HG03378 (cell line): ENCODE results near the gene PGGHG.

Experiments
- ATAC-seq: cut with Tn5 transposase; IDR thresholded peaks from one replicate; pipeline ENCODE4 v1.9.1; 2021; ENCODE audit warnings: mild to moderate bottlenecking, moderate library complexity; ENCODE audit not compliant: unreplicated experiment

PGGHG gene

DNA sequence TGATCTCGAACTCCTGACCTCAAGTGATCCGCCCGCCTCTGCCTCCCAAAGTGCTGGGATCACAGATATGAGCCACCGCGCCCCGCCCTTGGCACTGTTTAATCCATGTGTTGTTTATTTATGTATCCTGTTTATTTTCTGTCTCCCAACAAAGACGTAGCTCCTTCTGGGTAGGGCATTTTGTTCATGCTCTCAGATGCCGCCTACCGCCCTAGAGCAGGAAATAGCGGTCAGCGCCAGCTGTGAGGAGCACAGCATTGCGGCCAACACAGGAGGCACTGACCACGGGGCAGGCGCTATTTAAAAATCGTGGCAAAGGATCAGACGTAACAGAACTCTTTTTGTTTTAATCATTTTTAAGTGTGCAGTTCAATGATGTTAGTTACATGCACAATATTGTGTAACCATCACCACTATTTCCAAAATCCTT, 20.2 kb upstream of the PGGHG start:
- ATAC-seq = peak; percentile 39

DNA sequence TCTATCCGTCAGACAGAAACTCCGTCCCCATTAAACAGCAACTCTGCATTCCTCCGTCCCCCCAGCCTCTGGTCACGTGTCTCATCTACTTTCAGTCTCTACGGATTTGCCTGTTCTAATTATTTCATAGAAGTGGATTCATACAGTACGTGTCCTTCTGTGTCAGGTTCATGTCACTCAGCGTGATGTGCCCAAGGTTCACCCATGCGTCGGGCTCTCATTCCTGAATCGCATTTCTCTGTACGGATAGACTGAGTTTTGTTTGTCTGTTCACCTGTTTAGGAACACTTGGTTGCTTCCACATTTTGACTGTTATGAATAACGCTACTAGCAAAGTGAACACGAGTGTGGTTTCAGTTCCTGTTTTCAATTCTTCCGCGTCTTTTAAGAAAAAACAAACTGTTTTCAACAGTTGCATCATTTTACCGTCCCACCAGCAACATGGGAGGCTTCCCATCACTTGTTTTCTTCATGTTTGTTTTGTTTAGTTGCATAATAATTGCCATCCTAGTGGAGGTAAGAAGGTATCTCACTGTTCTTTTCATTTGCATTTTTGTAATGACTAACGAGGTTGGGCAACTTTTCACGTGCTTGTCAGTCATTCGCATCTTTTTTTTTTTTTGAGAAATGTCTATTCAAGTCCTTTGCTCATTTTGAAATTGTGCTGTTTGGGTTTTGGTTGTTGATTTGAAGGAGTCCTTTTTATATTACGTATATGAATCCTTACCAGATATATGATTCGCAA, 19.6 kb upstream of the PGGHG start:
- ATAC-seq = peak; percentile 86

DNA sequence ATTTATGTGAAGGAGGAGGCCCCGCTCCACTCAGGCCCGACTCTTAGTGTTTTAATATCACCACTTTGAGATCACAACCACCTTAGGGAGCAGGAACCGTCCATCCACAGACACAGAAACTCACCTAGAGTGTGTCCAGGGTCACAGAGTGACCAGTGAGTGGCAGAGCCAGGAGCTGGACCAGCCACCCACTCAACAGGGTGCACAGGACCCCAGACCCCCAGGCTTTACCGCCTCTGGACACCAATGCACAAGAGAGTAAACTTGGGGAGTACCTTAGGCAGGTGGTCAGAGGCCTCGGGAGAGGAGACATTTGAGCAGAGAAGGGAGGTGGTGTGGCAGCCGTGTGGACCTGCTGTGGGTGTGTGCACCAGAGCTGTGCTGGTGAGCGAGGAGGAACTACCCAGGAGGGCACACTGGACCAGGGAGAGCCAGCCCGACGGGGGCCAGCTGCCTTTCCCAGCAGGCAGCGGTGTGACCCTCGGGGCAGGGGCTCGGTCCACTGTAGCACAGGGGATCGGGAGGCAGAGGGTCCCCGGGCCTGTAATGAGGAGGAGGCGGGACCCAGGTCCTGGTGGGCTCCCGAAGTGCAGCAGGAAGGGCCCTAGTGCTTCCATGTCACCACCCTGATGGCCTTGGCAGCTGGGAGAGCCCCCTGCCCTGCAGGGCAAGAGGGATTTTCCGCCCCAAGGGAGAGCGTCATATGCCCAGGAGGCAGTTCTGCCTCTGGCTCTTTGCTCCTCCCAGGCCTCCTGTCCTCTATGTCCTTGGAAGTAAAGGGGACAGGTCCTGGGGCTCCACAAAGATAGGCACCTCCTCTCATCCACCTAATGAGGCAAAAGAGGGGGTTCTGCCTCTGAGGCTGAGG, 18.2 kb upstream of the PGGHG start:
- ATAC-seq = no peak

DNA sequence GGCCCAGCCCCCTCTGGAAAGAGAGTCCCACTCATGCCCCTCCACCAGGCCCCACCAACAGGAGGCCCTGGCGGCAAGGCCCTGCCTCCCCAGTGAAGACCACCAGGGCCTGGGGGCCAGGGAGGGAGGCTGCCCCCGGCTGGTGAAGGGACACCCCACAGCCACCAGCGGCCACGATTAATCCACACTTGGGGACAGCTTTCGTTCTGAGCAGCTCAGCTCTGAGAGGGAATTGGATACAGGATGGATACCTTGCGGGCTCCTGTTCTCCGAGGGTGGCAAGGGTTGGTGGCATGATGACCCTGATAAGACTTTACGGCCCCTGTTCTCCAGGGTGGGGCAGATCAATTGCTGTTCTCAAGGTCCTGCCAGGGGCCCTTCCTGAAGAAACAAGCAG, 17.6 kb upstream of the PGGHG start:
- ATAC-seq = no peak

DNA sequence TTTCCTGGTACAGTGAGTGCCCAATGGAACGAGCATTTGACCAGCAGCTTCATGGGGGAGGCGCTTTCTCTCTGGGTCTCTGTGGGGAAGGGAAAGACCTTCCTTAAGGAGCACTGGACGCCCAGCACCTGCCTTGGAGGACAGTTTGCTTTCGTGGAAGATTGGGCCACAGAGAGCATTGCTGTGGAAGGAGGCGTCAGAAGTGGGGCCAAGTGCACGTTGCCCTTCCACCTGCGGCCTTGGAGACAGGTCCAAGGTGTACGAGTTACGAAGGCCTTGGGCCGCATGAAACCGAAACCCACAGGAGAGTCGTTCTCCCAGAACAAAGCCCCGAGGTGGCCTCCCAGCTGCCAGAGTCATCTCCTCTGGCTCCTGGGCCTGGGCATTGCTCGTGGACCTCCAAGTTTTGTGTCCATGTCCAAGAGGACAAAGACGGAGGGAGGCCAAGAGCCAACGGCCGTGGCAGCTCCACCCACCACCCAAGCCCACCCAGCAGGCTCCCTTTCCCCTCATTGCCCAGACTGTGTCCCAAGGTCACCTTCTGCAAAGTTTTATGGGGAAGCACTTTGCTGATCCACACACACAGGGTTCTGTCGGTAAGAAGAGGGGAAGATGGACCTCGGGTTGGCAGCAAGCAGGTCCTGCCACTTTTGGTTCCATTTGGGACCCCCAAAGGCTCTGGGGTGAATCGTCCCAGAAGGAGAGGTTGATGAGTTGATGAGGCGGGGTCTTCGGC, 16.6 kb upstream of the PGGHG start:
- no peak for ATAC-seq

DNA sequence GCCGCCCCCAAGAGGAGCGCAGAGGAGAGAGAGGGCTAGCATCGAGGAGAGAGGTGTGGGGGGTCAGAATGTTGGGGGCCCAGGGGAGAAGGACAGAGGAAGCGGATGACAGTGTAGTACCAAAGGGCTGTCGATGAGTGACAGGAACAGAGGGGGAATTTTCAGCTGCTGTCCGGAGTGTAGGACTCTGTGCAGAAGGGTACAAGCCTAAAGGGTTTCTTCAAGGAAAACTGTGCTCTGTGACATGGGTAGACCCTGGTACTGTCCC, 16.1 kb upstream of the PGGHG start:
- no peak for ATAC-seq

DNA sequence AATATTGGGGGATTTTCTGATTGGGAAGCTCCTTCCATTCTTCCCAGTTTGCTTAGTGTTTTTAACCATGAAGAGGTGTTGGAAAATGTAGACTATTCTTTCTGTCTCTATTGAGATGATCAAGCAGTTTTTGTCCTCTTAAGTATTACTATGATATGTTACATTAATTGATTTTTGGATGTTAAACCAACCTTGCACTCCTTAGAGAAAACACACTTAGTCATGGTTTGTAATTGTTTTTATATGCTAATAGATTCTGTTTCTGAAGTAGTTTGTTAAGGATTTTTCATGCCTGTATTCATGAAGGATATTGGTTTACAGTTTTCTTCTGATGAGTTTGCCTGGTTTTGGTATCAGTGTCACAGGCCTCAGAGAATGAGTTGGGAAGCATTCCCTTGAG, 12.7 kb upstream of the PGGHG start:
- no peak for ATAC-seq

DNA sequence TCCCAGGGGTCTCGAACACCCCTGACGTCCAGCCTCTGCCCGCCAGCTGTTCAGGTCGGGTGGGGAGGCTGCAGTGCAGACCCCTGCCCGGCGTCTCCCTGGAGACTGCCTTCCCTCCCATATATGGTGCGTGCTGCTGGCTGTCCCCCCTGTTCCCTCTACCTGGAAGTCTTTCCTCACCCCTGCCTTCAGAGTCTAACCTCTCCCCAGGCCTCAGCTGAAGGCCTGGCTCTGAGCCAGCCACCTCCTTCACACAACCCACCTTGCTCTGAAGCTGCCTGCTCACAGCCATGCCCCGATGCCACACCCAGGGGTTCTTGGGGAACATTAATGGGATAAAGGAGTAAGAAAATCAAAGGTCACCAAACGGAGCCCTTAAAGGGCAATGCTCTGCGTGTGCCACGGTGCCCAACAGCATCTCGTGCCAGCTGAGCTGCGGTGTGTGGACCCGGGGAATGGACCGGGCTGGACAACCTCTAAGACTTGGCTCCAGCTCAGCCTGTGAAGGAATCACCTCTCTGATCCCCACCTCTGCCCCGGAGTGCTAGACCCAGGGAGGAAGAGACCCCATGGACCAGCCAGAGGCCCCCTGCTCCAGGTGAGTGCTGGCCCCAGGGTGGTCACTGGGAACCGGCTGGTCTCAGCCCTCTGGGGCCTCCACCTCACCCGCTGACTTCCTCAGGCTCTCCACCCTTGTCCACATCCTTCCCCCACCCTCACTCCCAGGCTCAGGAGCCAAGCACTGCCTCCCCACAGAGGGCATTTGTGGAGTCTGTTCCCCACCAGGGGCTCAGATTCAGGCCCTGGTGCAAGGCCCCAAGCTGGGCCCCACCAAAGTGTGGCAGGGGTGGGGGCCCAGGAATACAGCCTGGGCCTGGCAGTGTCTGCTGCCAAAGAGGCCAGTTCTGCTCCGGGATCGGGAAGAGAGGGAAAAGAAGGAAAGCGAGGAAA, 10.7 kb upstream of the PGGHG start, which contains the start of gene NLRP6:
TSS of gene NLRP6 (plus strand) at position 407 of the 951 bp plus-strand sequence. CDS start at position 570, 163 bp downstream.
- no peak for ATAC-seq

DNA sequence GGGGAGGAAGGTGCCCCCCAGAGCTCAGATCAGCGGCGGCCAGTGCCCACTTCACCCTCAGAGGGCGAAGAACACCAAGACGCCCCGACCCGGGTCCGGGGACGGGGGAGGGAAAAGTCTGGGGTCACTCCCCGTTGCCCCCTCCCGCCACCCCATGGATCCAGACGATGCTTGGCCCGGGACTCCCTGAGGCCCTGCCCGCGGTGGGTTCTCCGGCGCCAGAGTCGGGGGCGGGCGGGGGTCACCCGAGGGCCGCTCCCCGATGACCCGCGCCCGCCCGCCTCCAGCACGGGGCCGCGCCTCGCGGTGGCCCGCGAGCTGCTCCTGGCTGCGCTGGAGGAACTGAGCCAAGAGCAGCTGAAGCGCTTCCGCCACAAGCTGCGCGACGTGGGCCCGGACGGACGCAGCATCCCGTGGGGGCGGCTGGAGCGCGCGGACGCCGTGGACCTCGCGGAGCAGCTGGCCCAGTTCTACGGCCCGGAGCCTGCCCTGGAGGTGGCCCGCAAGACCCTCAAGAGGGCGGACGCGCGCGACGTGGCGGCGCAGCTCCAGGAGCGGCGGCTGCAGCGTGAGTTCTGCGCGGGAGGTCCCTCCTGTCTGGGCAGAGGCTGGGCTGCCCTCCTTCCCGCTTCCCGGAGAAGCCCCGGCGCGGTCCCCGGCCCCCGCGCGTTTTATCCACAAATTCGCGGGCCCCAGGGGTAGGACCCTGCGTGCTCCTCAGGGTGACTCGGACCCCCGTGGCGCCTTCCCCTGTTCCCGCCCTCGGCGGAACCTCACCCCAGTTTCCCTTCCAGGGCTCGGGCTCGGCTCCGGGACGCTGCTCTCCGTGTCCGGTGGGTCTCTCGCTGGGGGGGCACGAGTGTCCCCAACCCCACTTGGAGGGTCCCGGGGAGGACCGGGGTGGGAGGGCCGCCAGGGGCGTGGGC, 9.6 kb upstream of the PGGHG start:
- no peak for ATAC-seq

DNA sequence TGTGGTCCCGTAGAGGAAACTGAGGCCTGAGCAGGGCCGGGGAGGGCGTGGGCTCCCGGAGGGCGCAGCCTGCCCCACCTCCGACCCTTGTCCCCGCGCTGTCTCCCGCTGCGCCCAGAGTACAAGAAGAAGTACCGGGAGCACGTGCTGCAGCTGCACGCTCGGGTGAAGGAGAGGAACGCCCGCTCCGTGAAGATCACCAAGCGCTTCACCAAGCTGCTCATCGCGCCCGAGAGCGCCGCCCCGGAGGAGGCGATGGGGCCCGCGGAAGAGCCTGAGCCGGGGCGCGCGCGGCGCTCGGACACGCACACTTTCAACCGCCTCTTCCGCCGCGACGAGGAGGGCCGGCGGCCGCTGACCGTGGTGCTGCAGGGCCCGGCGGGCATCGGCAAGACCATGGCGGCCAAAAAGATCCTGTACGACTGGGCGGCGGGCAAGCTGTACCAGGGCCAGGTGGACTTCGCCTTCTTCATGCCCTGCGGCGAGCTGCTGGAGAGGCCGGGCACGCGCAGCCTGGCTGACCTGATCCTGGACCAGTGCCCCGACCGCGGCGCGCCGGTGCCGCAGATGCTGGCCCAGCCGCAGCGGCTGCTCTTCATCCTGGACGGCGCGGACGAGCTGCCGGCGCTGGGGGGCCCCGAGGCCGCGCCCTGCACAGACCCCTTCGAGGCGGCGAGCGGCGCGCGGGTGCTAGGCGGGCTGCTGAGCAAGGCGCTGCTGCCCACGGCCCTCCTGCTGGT, 8.8 kb upstream of the PGGHG start:
- no peak for ATAC-seq

DNA sequence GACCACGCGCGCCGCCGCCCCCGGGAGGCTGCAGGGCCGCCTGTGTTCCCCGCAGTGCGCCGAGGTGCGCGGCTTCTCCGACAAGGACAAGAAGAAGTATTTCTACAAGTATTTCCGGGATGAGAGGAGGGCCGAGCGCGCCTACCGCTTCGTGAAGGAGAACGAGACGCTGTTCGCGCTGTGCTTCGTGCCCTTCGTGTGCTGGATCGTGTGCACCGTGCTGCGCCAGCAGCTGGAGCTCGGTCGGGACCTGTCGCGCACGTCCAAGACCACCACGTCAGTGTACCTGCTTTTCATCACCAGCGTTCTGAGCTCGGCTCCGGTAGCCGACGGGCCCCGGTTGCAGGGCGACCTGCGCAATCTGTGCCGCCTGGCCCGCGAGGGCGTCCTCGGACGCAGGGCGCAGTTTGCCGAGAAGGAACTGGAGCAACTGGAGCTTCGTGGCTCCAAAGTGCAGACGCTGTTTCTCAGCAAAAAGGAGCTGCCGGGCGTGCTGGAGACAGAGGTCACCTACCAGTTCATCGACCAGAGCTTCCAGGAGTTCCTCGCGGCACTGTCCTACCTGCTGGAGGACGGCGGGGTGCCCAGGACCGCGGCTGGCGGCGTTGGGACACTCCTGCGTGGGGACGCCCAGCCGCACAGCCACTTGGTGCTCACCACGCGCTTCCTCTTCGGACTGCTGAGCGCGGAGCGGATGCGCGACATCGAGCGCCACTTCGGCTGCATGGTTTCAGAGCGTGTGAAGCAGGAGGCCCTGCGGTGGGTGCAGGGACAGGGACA, 8.0 kb upstream of the PGGHG start:
- no peak for ATAC-seq

DNA sequence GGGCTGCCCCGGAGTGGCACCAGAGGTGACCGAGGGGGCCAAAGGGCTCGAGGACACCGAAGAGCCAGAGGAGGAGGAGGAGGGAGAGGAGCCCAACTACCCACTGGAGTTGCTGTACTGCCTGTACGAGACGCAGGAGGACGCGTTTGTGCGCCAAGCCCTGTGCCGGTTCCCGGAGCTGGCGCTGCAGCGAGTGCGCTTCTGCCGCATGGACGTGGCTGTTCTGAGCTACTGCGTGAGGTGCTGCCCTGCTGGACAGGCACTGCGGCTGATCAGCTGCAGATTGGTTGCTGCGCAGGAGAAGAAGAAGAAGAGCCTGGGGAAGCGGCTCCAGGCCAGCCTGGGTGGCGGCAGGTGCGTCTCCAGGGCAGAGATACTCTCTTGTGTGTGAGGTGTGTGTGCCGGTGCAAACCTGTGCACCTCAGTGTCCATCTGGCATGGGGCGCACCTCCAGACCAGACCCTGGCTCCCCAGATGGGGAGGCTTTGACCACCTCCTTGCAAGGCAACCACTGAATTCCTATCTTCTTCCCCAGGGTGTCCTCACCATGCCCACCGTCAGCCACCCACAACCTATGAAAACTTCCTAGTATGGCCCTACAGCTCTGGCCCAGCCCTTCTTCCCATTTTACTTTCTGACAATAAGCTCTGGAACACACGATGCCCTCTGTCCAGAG, 7.3 kb upstream of the PGGHG start:
- ATAC-seq = no peak

DNA sequence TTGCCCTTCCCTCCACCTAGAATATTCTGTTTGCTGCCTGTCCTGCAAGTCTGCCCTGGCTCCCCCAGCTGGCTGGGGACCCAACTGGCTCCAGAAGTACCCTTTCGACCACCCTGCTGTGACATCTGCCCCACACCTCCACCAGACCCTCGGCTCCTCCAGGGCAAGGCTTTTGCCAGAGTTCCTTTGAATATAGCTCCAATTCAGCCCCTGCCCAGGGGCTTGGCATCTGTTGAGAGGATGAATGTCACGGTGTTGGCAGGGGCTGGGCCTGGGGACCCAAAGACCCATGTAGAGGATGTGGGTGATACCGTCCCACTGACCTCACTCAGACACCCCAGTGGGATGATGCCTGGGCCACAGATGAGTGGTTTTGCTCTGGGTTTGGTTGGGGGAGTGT, 6.8 kb upstream of the PGGHG start:
- no peak for ATAC-seq

DNA sequence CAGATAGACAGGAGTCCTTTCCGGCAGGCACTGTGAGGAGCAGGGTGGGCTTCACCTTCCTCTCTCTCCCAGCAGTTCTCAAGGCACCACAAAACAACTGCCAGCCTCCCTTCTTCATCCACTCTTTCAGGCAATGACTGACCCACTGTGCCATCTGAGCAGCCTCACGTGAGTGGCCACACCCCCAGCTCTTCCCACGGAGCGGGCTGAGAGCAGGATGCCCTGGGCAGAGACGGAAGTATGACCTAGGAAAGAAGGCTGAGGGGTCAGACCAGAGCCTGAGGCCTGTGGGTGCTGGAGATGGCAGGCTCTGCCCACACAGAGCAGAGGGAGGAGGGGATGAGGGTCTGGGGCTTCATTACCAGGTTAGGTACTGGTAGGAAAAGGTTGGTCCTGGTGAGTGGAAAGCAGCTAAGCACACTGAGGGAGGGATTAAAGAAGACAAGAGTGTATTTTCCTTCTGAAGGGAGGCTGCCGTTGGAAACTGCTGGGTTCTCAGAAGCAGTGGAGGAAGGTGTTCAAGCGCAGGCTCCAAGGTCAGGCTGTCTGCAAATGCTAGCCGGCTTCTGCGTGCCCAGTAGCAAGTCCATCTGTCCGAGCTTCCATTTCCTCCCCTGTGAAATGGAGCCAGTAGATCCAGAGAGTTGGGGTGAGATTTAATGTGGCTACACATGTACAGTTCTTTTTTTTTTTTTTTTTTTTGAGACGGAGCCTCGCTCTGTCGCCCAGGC, 6.1 kb upstream of the PGGHG start:
- no peak for ATAC-seq

DNA sequence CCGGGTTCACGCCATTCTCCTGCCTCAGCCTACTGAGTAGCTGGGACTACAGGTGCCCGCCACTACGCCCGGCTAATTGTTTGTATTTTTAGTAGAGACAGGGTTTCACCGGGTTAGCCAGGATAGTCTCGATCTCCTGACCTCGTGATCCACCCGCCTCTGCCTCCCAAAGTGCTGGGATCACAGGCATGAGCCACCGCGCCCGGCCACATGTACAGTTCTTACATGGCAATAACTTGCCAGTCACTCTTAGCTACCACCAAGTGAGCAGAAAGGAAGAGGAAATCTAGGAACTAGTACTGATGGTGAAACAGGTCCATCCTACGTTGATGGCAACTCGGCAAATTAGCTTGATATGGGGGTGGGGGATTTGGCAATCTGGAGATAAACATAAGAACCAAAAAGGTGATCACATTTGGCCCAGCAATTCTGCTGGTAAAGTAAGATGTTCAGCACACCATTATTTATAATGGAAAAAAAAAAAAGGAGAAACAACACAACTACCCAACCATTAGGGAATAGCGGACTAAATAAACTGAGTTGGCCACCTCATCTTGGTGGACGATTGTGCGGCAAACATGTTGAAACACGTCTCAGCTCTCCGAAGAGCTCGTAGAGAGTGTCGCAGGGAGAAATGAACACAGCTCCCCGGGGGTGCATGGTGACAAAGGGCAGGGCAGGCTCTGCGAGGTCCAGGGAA, 5.4 kb upstream of the PGGHG start:
- ATAC-seq = no peak
